Astrocyte (in vitro differentiated cells and primary cell): ENCODE data around the gene GUCY2F.

ENCODE experiments used
- CTCF ChIP-seq: IDR thresholded peaks from 2 replicates; pipeline ENCODE4 v1.5.1; 2011; ENCODE audit warnings: low read depth, mild to moderate bottlenecking, inconsistent platforms, low read length, moderate library complexity; ENCODE audit not compliant: insufficient read depth
- EZH2 ChIP-seq: IDR thresholded peaks from 2 replicates; pipeline ENCODE4 v1.6.1; 2012; ENCODE audit warnings: mild to moderate bottlenecking, low read length, inconsistent platforms; ENCODE audit not compliant: insufficient read depth

GRCh38 chrX:109336141-109336540, 145.7 kb downstream of the GUCY2F start:
- TF ChIP-seq CTCF (no peak), EZH2 (no peak)
